Fibroblast of upper back skin (primary cell): Measurements from ENCODE around the gene IFITM10.
A peak's percentile ranks its signal among the peaks of the same experiment; 100 is the strongest.

Source experiments
- DNase-seq: peaks from one replicate; pipeline ENCODE4 v3.0.0-alpha.2; 2013

The IFITM10 gene

DNA sequence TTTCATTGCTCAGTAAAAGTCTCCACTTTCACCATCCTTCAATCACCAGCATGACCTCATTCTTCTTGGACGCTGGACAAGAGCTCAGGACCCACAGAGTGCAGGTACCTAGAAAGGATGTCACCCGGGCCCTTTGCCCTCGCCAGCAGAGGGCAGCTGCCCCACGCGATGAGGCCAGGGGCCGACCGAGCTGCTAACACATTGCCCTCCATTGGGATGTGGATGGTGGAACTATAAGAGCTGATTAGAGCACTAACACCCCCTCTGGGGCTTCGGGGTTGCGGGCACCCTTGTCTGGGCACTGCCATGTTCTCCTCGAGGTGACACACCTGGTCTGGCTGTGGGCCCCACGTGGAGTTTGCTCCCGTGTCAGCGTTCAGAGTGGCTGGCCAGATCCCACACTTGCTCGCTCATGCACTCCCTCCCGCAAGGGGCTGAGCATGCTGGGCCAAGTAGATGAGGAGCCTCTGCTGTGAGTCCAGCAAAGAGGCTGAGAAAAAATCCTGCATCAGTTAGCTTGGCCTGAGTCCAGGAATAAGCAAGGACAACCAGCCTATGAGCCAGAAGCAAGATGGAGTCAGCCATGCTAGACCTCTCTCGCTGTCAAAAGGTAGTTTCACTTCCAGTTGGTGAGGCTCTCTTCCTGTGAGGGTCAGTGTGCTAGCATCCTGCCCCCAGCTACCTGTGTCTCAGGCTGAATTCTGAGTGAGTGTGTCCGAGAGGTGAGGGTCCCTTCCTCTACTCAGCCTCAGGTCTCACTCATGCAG, 43.6 kb downstream of the IFITM10 start:
- DNase-seq = no peak

GRCh38 chr11:1705126-1706052, 45.0 kb downstream of the IFITM10 start:
- DNase-seq = no peak

- DNase-seq = no peak
Observed at GRCh38 chr11:1703146-1703545, 47.2 kb downstream of the IFITM10 start.

- DNase-seq = no peak
Observed at GRCh38 chr11:1702506-1702905, 47.9 kb downstream of the IFITM10 start.

GRCh38 chr11:1701091-1701807, 49.1 kb downstream of the IFITM10 start:
- no peak for DNase-seq

GRCh38 chr11:1699771-1700170, 50.6 kb downstream of the IFITM10 start:
- DNase-seq = no peak

- no peak for DNase-seq
Observed at GRCh38 chr11:1696608-1697570, 53.5 kb downstream of the IFITM10 start, which contains the start of gene KRTAP5-6. KRTAP5-6 (plus strand) TSS chr11:1697195; CDS start chr11:1697246, 51 bp downstream.

- DNase-seq = no peak
Observed at GRCh38 chr11:1695548-1696108, 54.8 kb downstream of the IFITM10 start.

DNA sequence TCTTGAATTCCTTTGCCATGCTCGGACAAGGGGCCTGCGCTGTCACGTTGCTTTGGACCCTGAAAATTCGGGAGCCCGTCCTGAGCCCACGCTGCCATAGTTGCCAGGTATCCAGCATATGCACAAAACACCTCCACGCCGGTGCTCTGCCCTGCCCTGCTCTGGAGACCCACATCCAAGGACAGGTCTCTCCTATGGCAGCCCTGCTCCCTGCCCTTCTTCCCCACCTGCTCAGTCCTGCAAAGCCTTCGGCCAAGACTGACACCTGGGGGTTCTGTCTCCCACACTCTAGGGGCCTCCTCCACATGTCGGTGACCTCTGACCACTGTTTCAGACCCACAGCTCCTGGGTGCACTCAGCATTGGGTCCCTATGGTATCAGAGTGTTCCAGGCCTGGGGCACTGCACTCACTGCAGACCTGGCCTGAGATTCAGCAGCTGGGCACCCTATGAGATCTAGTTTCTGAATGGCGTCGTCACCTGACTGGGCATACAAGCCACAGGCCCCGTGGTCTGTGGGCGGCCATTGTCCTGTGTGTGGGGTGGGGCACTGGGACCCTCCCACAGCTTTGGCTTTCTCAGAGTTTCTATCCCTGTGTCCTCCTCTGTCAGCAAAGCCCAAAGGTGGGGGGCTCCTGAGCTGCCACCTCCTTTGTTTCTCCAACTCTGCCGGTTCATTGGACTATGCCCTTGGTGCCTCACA, 55.4 kb downstream of the IFITM10 start:
- DNase-seq = no peak

DNA sequence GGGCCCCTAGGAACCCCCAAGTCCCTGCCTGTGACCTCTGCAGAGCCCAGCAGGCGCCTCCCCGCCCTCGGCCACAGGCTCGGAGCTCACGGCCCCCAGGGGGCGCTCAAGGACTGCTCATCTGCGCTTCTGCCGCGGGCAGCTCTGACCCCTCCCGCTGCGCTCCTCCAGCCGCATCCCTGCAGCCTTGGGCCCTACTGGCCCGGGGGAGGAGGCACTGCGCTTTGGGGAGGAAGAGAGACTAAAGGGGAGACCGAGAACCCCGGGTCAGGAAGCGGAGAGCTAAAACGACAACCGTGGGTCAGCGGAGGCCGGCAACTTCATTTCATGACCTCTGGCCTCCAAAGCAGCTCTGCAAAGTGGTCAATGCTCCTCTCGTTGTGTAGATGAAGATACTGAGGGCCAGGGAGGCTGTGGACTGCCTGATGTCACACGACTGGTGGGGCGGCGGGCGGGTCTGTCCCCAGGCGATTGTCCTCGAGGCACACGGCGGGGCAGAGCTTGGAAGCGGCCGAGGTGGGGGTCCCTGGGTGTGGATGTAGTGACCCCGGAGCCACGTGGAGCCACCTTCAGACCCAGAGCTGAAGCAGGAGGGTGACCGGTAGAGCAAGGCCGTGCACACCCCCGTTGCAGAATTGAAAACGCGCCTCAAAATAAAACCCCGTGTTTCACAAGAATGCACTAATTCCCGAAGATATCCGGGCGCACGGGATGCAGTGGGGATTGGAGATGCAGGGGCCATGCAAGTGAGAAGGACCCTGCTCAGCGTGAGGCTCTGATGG, 56.1 kb downstream of the IFITM10 start:
- DNase-seq = peak; percentile 74

DNA sequence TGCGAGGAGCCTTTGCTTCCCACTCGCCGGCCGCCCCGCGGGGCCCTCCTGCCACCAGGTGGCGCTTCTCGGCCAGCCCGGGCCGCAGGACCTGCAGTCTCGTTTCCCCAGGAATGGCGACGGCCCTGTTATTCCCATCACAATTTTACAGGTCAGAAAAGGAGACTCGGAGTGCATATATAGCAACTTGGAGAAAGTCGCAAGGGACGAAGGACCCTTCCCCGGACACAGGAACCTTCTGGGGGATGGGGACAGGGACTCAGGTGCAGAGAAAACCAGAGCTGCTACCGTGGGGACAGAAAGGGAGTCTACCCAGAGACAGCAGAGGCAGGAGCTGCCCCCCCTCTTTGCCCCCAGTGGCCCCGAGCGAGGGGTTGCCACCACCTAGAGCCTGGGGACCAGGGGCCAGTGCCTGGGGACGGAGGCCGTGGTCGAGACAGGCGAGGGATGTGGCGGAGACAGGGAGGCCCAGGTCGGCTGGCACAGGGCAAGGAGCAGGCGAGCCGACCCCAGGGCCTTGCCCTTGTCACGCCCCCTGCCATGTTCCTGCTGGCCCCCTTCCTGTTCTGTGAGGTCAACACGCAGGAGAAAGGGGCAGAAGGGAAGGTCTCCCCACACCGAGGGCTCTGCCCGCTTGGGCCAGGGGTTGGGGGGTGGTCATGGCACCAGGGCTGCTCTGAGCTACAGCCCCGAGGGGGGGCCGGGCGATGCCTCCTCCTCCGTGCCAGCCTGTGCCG, 56.9 kb downstream of the IFITM10 start:
- DNase-seq = peak; percentile 67

GRCh38 chr11:1692708-1693326, 57.6 kb downstream of the IFITM10 start:
- no peak for DNase-seq

GRCh38 chr11:1691878-1692707, 58.3 kb downstream of the IFITM10 start:
- no peak for DNase-seq

- no peak for DNase-seq
Observed at GRCh38 chr11:1691026-1691877, 59.1 kb downstream of the IFITM10 start.

DNA sequence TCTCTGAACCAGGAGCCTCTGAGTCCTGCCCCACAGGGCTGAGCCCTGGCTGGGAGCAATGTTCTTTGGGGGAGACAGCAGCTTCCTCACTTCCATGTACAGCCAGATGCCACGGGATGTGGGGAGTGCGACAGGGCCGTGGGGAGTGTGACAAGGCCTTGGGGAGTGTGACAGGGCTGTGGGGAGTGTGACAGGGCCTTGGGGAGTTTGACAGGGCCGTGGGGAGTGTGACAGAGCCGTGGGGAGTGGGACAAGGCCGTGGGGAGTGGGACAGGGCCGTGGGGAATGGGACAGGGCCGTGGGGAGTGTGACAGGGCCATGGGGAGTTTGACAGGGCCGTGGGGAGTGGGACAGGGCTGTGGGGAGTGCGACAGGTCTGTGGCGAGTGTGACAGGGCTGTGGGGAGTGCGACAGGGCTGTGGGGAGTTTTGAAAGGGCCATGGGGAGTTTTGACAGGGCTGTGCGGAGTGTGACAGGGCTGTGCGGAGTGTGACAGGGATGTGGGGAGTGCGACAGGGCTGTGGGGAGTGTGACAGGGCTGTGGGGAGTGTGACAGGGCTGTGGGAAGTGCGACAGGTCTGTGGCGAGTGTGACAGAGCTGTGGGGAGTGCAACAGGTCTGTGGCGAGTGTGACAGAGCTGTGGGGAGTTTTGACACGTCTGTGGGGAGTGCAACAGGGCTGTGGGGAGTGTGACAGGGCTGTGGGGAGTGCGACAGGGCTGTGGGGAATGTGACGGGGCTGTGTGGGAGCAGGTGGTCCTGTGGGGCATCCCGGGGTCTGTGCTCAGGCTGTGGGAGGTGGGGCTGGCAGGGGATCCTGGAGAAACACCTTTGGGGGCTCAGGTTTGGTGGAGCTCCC, 60.0 kb downstream of the IFITM10 start:
- DNase-seq = no peak
